ENCODE results near the gene NPHP4.

The NPHP4 gene

GRCh38 chr1:5995871-5996630, 3.8 kb upstream of the NPHP4 start:
- TF ChIP-seq CTCF (IDR thresholded peaks at IDR 0.05; ENCODE audit: borderline replicate concordance, control extremely low read depth, extremely low read depth, insufficient read depth, missing control alignments): no peak
- in situ Hi-C loops (cut with MboI; ENCODE audit: low sequenced_read_pairs, unreplicated experiment): no loop called here
- no peak for DNase-seq (ENCODE audit: low spot score)

GRCh38 chr1:5994713-5995621, 2.7 kb upstream of the NPHP4 start:
- peak; percentile 68 for DNase-seq (ENCODE audit: low spot score)
- TF ChIP-seq CTCF (IDR thresholded peaks at IDR 0.05; ENCODE audit: borderline replicate concordance, control extremely low read depth, extremely low read depth, insufficient read depth, missing control alignments): no peak
- in situ Hi-C loops (cut with MboI; ENCODE audit: low sequenced_read_pairs, unreplicated experiment): no loop called here

GRCh38 chr1:5993556-5994491, 1.6 kb upstream of the NPHP4 start:
- in situ Hi-C loops (cut with MboI; ENCODE audit: low sequenced_read_pairs, unreplicated experiment): no loop called here
- peak; percentile 45 for DNase-seq (ENCODE audit: low spot score)
- no peak for TF ChIP-seq CTCF (IDR thresholded peaks at IDR 0.05; ENCODE audit: borderline replicate concordance, control extremely low read depth, extremely low read depth, insufficient read depth, missing control alignments)

- TF ChIP-seq CTCF (IDR thresholded peaks at IDR 0.05; ENCODE audit: borderline replicate concordance, control extremely low read depth, extremely low read depth, insufficient read depth, missing control alignments): no peak
- DNase-seq (ENCODE audit: low spot score): peak; percentile 43
- in situ Hi-C loops (cut with MboI; ENCODE audit: low sequenced_read_pairs, unreplicated experiment): no loop called here
These were observed 760 bp upstream of the NPHP4 start for GRCh38 chr1:5992814-5993555.

- in situ Hi-C loops (cut with MboI; ENCODE audit: low sequenced_read_pairs, unreplicated experiment): no loop called here
- no peak for TF ChIP-seq CTCF (IDR thresholded peaks at IDR 0.05; ENCODE audit: borderline replicate concordance, control extremely low read depth, extremely low read depth, insufficient read depth, missing control alignments)
- peak; percentile 80 for DNase-seq (ENCODE audit: low spot score)
These were observed 722 bp downstream of the NPHP4 start for GRCh38 chr1:5991381-5992025.
